Suprapubic skin (tissue), 4 donors: ENCODE measurements around the gene ELANE.

Source experiments
- CTCF ChIP-seq, 2 donors: fragments of 200-600 bp in 1 of 2; fragments of 450-650 bp in 1 of 2; sonication (generic) in 1 of 2; IDR thresholded peaks; one replicate each; pipeline ENCODE4 v1.5.1; 2016 to 2019; ENCODE audit warnings: antibody characterized with exemption in 2 of 2, mild to moderate bottlenecking in 1 of 2, moderate library complexity in 1 of 2
- EP300 ChIP-seq: sonication (generic); formaldehyde crosslinking; IDR thresholded peaks from one replicate; pipeline ENCODE4 v1.6.1; 2017; ENCODE audit warnings: antibody characterized with exemption
- POLR2A ChIP-seq, 2 donors: fragments of 450-650 bp; IDR thresholded peaks; one replicate each; pipeline ENCODE4 v1.6.1; 2017; ENCODE audit warnings: antibody characterized with exemption in 2 of 2, mild to moderate bottlenecking in 2 of 2, moderate library complexity in 2 of 2
- POLR2AphosphoS5 ChIP-seq, 3 donors: sonication (generic); formaldehyde crosslinking; IDR thresholded peaks; one replicate each; pipeline ENCODE4 v1.6.1; 2017; ENCODE audit warnings: antibody characterized with exemption in 3 of 3

GRCh38 chr19:896434-896833, 44.3 kb downstream of the ELANE start:
- TF ChIP-seq CTCF (IDR thresholded peaks at IDR 0.05) (no peak), POLR2A (IDR thresholded peaks at IDR 0.05) (no peak), EP300 (no peak), POLR2AphosphoS5 (IDR thresholded peaks at IDR 0.05) (no peak)
